PC-9 (cell line): Measurements from ENCODE around the gene RPL32. TPM values are rescaled to one million over a fixed set of nuclear protein-coding genes. Genes with fewer than 3 reads are reported as not detected.

Experiments
- BruUV-seq: library from RNA; stranded (reverse); fragments of 400-500 nt; replicated peaks from 2 replicates; lab custom pipeline; 2021; lab: Mats Ljungman, UMichigan
- CTCF ChIA-PET: fragments of 300-600 bp; sonication (Branson Sonifier 250); formaldehyde crosslinking; loops from one replicate; lab custom pipeline; 2022; ENCODE audit warnings: antibody characterized with exemption; lab: Charles Lee
- POLR2A ChIA-PET: fragments of 300-600 bp; sonication (Branson Sonifier 250); formaldehyde crosslinking; loops from one replicate; lab custom pipeline; 2022; ENCODE audit warnings: antibody characterized with exemption; ENCODE audit not compliant: unreplicated experiment; lab: Charles Lee
- DNase-seq, 2 experiments: peaks; one replicate each; pipeline versions ENCODE4 v3.0.0 to v3.0.0-alpha.2; 2015 to 2022; ENCODE audit warnings: mixed read lengths in 1 of 2
- H2AFZ ChIP-seq: fragments of 200-600 bp; sonication (generic); 2 replicates; pipeline ENCODE4 v1.8.1; 2017; ENCODE audit warnings: antibody characterized with exemption
- H3F3A ChIP-seq: fragments of 200-600 bp; sonication (generic); 2 replicates; pipeline ENCODE4 v1.8.1; 2017; ENCODE audit warnings: antibody characterized with exemption, mild to moderate bottlenecking, low read depth; ENCODE audit not compliant: insufficient read depth
- H3K27ac ChIP-seq: fragments of 200-600 bp; sonication (generic); 2 replicates; pipeline ENCODE4 v1.6.1; 2016; ENCODE audit warnings: mixed run types
- H3K27me3 ChIP-seq: fragments of 200-600 bp; sonication (generic); 2 replicates; pipeline ENCODE4 v1.6.1; 2016; ENCODE audit warnings: low read depth, mixed run types; ENCODE audit not compliant: insufficient read depth
- H3K36me3 ChIP-seq: fragments of 200-600 bp; sonication (generic); 2 replicates; pipeline ENCODE4 v1.6.1; 2016; ENCODE audit warnings: low read depth, mixed run types
- H3K4me1 ChIP-seq: fragments of 200-600 bp; sonication (generic); replicated peaks from 2 replicates; pipeline ENCODE4 v1.6.1; 2016; ENCODE audit warnings: mixed run types; ENCODE audit not compliant: insufficient read depth
- H3K4me2 ChIP-seq: fragments of 200-600 bp; sonication (generic); 2 replicates; pipeline ENCODE4 v1.6.1; 2017; ENCODE audit warnings: mixed run types
- H3K4me3 ChIP-seq: fragments of 200-600 bp; sonication (generic); 2 replicates; pipeline ENCODE4 v1.6.1; 2016; ENCODE audit warnings: mixed run types
- H3K79me2 ChIP-seq: fragments of 200-600 bp; sonication (generic); 2 replicates; pipeline ENCODE4 v1.6.1; 2017; ENCODE audit warnings: low read depth, mixed run types
- H3K9me2 ChIP-seq: fragments of 200-600 bp; sonication (generic); 2 replicates; pipeline ENCODE4 v1.8.1; 2017; ENCODE audit warnings: mild to moderate bottlenecking; ENCODE audit not compliant: insufficient read depth
- H3K9me3 ChIP-seq: fragments of 200-600 bp; sonication (generic); 2 replicates; pipeline ENCODE4 v1.8.1; 2016; ENCODE audit warnings: low read depth; ENCODE audit not compliant: insufficient read depth
- H4K20me1 ChIP-seq: fragments of 200-600 bp; sonication (generic); 2 replicates; pipeline ENCODE4 v1.8.1; 2017; ENCODE audit not compliant: insufficient read depth
- EZH2 ChIP-seq: fragments of 200-600 bp; sonication (generic); IDR thresholded peaks from 2 replicates; pipeline ENCODE4 v1.8.0; 2017; ENCODE audit warnings: antibody characterized with exemption, low read depth
- intact Hi-C: fragments of 100-400 bp; cut with micrococcal nuclease; formaldehyde crosslinking; loops from one replicate; pipeline ENCODE4 v1.10.0; 2022; ENCODE audit not compliant: unreplicated experiment
- total RNA-seq: library from RNA; stranded (reverse); gene quantifications from 2 replicates; pipeline ENCODE4 v1.2.3, GENCODE V29; 2021
- TF ChIP-seq, protein P1 (sequence below): fragments of 200-600 bp; sonication (generic); conservative IDR thresholded peaks from 2 replicates; pipeline ENCODE4 v1.6.1; 2017; ENCODE audit warnings: mixed run types, antibody characterized with exemption, mild to moderate bottlenecking, moderate library complexity

The RPL32 gene
- total RNA-seq, 1 experiment from 2014 or later: 1,662 TPM

DNA sequence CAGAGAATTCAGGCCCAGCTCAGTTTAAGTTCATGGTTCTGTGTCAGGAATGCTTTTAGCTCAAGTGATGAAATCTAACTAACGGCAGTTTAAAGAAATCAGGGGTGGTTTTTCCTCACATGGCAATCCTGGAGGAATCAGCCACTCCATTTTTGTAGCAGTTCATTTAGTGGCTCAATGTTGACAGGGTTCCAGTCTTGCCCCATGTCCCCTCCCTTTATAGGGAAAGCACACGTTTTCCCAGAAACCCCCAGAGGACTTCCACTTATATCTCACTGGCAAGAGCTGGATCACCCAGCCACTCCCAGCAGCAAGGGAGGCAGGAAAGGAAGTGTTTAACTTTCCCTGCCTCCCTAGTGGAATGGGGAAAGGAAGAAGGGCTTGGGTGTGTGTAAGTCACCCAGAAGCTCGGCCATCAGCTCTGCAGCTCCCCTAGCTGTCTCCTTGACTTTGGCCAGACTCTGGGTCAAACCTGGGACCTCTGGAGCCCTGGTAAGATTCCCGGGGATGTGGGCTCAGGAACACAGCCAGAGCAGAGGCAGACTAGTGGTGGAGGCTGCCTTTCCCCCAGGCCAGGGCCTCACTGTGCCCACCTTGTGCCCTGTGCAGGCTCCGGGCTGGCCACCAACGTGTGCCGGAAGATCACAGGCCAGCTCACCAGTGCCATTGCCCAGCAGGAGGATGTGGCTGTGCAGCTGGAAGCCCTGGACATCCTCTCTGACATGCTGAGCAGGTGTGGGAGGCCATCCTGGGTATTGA is 33.6 kb downstream of the RPL32 start:
- Histone ChIP-seq H3K9me3 (no peaks in the 10 kb centered on the region), H3K27ac (no peak overlapping the region), H3K9me2 (no peaks in the 10 kb centered on the region), H3K4me1 (no peaks in the 10 kb centered on the region), H3K4me3 (no peak overlapping the region), H3K36me3 (no peaks in the 10 kb centered on the region), H2AFZ (no peak overlapping the region), H3K4me2 (no peak overlapping the region), H3K79me2 (no peaks in the 10 kb centered on the region), H3K27me3 (no peaks in the 10 kb centered on the region), H3F3A (peaks cover 15% of the 10 kb centered on the region), H4K20me1 (no peaks in the 10 kb centered on the region)
- intact Hi-C loops: no loop called here
- POLR2A ChIA-PET: no interaction called here
- no peak for DNase-seq
- CTCF ChIA-PET: interaction anchor here (0.6 to 0.9 kb wide), 3 partner anchors 15 to 88 kb away, joined by 3 to 4 read pairs (median 4); no protein-coding TSS in a partner anchor
- BruUV-seq: no TSS peak
- TF ChIP-seq EZH2: no peak
- TF ChIP-seq, protein P1, sequence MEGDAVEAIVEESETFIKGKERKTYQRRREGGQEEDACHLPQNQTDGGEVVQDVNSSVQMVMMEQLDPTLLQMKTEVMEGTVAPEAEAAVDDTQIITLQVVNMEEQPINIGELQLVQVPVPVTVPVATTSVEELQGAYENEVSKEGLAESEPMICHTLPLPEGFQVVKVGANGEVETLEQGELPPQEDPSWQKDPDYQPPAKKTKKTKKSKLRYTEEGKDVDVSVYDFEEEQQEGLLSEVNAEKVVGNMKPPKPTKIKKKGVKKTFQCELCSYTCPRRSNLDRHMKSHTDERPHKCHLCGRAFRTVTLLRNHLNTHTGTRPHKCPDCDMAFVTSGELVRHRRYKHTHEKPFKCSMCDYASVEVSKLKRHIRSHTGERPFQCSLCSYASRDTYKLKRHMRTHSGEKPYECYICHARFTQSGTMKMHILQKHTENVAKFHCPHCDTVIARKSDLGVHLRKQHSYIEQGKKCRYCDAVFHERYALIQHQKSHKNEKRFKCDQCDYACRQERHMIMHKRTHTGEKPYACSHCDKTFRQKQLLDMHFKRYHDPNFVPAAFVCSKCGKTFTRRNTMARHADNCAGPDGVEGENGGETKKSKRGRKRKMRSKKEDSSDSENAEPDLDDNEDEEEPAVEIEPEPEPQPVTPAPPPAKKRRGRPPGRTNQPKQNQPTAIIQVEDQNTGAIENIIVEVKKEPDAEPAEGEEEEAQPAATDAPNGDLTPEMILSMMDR: no peak

DNA sequence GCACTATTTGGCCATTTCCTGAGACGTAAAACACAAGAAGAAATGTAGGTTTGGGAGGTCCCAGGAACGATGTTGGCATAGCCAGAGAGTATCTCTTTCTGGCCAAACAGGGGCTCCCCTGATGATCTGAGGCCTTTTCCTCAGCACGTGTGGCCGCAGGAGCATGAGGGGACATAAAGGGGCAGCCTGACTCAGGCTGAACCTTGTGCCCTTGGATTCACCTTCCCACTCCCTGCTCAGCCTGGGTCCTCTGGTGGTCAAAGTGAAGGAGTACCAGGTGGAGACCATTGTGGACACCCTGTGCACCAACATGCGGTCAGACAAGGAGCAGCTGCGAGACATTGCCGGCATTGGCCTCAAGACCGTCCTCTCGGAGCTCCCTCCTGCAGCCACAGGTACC is 34.3 kb downstream of the RPL32 start:
- no TSS peak for BruUV-seq

GRCh38 chr3:12803371-12803770 is 38.0 kb downstream of the RPL32 start:
- ChIA-PET POLR2A (interaction anchor here (0.7 kb wide), 1 partner anchor 1552 kb away, joined by 15 read pairs; no protein-coding TSS in a partner anchor), CTCF (interaction anchor here (0.6 kb wide), 1 partner anchor 162 kb away, joined by 4 read pairs; no protein-coding TSS in a partner anchor)
- TF ChIP-seq EZH2: no peak
- TF ChIP-seq, protein P1: no peak
- Histone ChIP-seq H3K9me2 (no peaks in the 10 kb centered on the region), H2AFZ (no peak overlapping the region), H3K4me3 (no peak overlapping the region), H3K4me1 (no peaks in the 10 kb centered on the region), H3K27ac (no peak overlapping the region), H3K9me3 (no peaks in the 10 kb centered on the region), H3F3A (no peaks in the 10 kb centered on the region), H3K79me2 (no peaks in the 10 kb centered on the region), H3K4me2 (no peak overlapping the region), H4K20me1 (no peaks in the 10 kb centered on the region), H3K36me3 (no peaks in the 10 kb centered on the region), H3K27me3 (no peaks in the 10 kb centered on the region)
- no TSS peak for BruUV-seq
- intact Hi-C loops: no loop called here
- DNase-seq: no peak

More for the DNA sequence above, 34.3 kb downstream of the RPL32 start:
- ChIA-PET POLR2A (no interaction called here), CTCF (no interaction called here)
- no peak for DNase-seq
- intact Hi-C loops: no loop called here
- H3K36me3 ChIP-seq: no peaks in the 10 kb centered on the region
- H3K9me3 ChIP-seq: no peaks in the 10 kb centered on the region
- no peak overlapping the region for H2AFZ ChIP-seq
- H3F3A ChIP-seq: peaks cover 15% of the 10 kb centered on the region
- H3K27me3 ChIP-seq: no peaks in the 10 kb centered on the region
- H3K4me1 ChIP-seq: no peaks in the 10 kb centered on the region
- H4K20me1 ChIP-seq: no peaks in the 10 kb centered on the region
- no peak overlapping the region for H3K4me2 ChIP-seq
- TF ChIP-seq, protein P1: no peak
- no peak for TF ChIP-seq EZH2
- no peak overlapping the region for H3K27ac ChIP-seq
- no peaks in the 10 kb centered on the region for H3K79me2 ChIP-seq
- H3K9me2 ChIP-seq: no peaks in the 10 kb centered on the region
- no peak overlapping the region for H3K4me3 ChIP-seq
